Measurements from ENCODE around the gene TMEM145.
A peak's percentile ranks its signal among the peaks of the same experiment; 100 is the strongest.

GRCh38 chr19:42268704-42269477, 44.2 kb upstream of the TMEM145 start, which contains the start of gene CIC:
- no peak for TF ChIP-seq POLR2AphosphoS5 (IDR thresholded peaks at IDR 0.05)
- TF ChIP-seq CTCF (IDR thresholded peaks at IDR 0.05): peak in 1 of 6 experiments; percentile 40
- TF ChIP-seq POLR2A (IDR thresholded peaks at IDR 0.05): no peak
- TF ChIP-seq EP300 (IDR thresholded peaks at IDR 0.05): no peak

Data from upper lobe of left lung (tissue), 4 donors.